Activated CD4-positive, alpha-beta T cell treated with anti-CD3 and anti-CD28 coated beads for 4 hours (primary cell): ENCODE results near the gene MATN1.

Experiments
- DNase-seq, 2 donors: peaks; one replicate each; pipeline ENCODE4 v3.0.0-alpha.2; 2020

MATN1 gene

DNA sequence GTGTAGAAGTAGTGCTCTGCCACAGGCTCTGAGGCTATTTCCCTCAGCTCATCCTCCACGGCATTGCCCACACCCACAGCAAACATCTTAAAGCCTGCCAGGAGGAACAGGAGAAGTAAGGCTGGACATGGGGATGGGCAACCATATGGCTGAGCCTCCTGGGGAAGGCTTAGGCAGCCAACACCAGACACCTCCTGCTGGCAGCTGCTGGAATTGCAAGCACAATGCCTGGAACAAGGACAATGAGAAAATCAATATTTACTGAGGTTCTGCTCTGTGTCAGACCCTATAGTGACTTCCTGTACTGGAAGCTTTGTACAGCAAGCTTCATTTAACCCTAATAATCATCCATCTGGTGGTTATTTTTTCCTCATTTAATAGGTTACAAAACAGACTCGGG lies 8.2 kb downstream of the MATN1 start:
- DNase-seq, result no peak

GRCh38 chr1:30714536-30715090 lies 8.8 kb downstream of the MATN1 start:
- DNase-seq, result no peak

- DNase-seq, result no peak
These were observed 9.4 kb downstream of the MATN1 start for GRCh38 chr1:30714025-30714424.

DNA sequence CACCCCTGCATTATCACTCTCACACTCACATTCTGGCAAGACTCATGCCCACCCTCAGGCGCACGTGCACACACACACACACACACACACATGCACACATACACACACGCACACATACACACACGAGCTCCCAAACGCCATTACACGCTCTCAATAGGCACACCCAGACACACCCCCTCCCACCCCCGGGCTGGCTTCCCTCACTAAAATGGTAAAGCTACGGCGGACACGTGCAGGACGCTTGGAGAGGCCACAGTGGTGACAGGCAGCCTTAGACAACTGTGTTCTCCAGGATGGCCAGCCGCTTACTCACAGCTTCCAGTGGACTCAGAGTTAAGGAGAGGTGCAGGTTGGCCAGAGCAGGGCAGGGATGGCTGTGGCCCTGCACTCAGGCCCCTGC lies 10.1 kb downstream of the MATN1 start:
- DNase-seq, result no peak

GRCh38 chr1:30712583-30712982 lies 10.8 kb downstream of the MATN1 start:
- DNase-seq, result no peak

DNA sequence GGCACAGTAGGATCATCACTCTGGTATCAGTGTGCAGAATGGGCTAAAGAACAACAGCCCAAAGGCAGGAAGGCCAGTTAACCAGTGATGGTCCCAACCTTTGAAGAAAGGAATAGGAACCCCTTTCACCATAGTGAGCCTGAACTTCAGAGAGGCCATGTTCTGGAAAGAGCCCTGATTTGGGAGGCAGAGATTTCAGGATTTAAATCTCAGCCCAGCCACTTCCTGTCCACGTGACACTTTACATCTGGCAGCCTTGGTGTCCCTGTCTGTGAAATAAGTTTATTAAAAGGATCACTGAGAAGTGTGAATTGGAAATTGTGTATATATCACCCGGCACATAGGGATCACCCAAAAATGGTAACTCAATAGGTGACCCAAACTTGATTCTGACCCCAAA lies 13.0 kb downstream of the MATN1 start:
- DNase-seq, result no peak

GRCh38 chr1:30708361-30708728 lies 15.0 kb downstream of the MATN1 start:
- DNase-seq, result no peak

GRCh38 chr1:30707412-30708360 lies 15.7 kb downstream of the MATN1 start:
- peak; percentile 51 to 68 for DNase-seq

DNA sequence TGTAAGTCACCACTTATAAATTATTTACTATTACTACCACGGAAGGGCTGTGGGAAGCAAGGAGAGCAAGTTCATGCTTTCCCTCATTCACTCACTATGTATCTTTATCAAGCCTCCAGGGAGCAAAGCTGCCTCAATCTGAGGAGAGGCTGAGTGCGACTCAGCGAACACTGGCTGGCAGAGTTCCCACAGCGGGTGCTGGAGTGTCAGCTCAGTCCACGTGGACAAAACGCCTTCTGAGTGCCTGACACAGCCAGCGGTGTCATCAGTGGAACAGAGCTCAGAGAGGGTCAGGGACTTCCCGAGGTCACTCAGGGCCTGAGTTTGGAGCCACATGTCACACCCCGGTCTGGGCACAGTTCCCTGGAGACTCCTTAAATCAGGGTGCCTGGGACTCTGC lies 16.9 kb downstream of the MATN1 start:
- no peak for DNase-seq

DNA sequence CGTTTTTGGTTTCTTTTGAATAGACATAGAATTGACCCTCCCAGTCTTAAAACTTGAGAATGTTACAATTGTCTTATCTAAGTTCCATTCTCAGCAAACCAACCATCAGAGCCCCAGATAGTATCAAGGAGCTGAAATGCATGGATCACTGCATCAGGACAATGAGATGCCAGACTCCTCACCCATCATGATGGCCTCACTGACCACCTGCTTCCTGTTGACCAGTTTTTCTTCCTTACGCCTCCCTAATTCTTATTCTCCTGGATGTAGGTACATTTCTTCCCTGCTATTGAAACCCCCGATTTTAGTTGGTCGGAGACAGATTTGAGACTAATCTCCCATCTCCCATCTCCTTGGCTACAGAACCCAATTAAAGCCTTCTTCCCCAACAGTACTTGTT lies 17.7 kb downstream of the MATN1 start:
- no peak for DNase-seq

DNA sequence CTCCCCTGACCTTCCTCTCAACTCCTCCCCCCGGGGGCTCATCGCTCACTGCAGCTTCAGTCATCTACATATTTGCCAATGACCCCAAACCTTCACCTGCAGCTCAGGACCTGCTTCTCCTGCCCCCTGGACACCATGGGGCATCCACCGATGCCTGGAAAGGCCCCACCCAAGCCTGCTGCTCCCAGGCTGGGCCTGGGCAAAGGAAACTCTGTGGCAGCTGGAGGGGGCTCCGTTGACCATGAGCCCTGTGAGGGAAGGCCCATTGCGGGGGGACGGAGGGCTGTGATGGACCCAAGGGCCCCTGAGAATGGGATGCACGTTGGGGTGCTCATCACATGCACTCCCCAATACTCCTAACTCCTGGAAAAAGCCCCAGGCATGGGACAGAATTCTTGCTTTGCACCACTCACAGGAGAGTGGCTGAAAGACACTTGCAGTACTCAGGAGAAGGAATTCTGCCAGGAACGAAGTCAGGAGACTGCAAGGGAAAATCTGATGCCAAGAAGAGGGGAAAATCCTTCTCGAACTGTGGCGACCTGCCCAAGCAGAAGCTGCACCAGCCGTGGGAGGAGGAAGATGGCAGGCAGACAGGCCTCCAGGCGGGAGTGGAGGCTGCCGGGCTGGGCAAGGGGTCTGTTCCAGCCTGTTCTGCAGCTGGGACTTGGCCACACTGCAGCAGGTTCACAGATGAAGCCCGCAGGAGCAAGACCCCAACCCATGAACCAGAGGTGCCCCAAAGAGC lies 18.4 kb downstream of the MATN1 start:
- no peak for DNase-seq

DNA sequence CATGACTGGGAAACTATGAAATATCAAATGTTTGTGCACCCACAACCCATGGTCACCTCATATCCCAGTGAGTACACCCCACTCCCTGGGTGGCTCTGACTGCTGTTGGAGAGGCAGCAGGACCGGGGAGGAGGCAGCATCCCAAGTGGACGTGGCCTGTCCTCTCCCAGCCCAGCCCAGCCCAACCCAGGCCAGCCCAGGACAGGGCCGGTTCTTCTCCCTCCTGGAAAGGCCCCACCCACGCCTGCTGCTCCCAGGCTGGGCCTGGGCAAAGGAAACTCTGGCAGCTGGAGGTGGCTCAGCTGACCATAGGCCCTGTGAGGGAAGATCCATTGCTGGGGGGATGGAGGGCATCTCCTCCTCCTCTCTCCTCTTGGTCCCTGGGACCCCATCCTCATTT lies 19.1 kb downstream of the MATN1 start:
- no peak for DNase-seq

DNA sequence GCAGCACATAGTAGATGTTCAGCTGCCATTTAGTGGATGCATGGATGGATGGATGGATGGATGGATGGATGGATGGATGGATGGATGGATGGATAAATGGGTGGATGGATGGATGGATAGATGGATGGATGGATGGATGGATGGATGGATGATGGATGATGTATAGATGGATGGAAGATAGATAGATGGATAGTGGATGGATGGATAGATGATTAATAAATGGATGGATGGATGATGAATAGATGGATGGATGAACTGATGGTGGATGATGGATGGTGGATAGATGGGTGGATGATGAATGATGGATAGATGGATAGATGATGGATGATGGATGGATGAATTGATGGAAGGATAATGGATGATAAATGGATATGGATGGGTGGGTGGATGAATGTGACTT lies 20.6 kb downstream of the MATN1 start:
- no peak for DNase-seq

DNA sequence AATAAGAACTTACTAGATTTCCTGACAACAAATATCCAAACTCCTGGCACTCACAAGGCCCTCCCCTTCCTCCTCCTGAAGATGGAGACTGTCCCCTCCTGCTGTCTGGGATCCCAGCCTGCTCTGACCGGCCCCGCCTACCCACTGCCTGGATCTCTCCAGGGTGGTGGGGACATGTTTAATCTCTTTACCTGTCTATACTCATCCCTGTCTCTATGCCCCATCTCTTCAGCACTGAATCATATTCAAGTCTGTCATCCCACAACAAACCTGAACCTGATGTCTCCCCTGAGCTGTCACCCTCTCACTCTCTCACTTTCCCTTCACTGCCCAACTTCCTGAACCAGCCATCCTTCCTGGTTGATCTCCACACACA lies 22.1 kb downstream of the MATN1 start:
- DNase-seq, result no peak

DNA sequence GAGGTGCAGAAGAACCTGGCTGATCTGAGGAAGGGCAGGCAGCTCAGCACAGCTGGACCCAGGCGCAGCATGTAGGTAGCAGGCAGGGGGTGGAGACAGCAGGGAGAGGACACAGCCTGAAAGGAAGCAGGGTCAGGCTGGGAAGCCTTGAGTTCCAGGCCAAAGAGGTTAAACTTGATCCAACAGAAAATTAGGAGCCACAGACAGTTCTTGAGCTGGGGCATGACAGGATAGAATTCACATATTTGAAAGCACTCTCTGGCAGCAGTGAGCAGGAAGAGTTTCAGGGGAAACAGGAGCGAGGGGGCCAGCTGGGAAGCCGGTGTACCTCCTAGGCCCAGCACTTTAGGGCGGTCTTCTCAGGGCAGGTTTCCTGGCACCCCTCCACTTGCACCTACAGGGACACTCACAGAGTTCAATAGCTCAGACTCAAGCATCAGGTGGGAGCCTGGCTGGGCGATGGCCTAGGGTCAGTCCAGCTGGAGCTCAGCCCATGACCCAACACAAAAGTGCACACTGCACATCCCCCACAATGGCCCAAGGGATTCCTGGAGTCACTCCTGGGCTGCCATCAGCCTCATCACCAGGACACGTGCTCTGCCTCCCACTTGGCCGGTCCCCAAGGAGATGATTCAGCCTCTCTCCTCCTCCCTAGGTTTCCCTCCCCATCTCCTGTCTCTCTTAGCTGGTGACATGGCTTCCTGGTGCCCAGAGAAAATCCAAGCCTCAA lies 22.7 kb downstream of the MATN1 start:
- no peak for DNase-seq

GRCh38 chr1:30699762-30700161 lies 23.6 kb downstream of the MATN1 start:
- no peak for DNase-seq

DNA sequence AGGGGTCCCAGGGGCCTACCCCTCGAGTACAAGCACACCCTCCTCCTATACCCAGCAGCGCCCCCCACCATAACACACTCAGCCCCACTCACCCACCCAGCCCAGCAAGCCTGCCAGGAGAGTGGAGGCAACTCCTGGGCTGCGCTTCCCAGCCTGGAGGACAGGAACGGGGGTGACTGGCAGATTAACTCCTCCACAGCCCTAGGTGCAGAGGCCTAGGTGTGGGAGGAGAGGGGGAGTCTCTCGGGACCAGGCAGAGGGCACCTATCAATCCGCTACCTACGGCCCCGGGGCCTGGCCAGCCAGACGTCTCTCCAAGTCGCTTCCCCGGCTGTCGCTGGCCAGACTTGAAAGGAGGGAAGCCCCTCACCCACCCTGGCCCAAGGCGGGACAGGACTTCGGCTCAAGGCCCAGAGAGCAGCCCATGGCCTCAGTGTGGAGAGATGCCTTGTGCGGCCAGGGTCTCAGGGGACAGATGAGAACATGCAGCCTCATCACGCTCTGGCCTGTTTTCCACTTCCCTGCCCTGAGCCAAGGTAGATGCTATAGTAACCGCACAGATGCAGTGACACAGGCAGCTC lies 24.9 kb downstream of the MATN1 start:
- no peak for DNase-seq

DNA sequence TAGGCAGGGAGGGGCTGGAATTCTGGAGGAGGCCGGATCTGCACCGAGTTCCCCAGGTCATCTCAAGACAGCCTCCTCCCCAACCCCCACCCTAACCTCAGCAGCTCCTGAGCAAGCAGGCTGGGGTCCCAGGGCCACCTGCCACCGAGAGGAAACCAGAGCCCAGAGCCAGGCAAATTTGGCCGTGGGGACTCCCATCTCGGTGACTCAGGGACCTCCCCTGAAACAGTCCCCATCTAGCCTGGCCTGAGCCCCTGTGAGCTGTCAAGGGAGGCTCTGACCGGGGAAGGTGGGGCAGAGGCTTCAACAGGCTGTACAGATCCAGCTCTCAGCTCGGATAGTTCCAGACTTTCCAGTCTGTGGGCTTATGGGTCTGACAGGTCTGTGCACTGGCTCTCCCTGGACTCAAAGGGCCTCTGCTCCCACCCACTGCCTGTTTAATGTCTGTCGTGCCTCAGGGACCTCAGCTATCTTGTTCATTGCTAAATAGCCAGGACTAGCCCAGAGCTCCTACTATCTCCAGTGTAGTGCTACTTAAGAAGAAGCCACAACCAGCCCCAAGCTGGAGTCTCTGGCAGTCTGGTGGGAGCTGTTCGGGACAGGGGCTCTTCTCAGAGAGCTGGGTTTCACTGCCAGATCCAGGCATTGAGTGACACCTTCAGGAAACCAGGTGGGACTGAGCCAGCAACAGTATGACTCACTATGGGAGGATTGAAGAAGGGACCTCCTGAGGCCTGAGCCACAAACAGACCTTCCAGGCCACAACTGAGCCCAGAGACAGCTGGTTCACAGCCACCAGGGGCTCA lies 25.6 kb downstream of the MATN1 start:
- no peak for DNase-seq

DNA sequence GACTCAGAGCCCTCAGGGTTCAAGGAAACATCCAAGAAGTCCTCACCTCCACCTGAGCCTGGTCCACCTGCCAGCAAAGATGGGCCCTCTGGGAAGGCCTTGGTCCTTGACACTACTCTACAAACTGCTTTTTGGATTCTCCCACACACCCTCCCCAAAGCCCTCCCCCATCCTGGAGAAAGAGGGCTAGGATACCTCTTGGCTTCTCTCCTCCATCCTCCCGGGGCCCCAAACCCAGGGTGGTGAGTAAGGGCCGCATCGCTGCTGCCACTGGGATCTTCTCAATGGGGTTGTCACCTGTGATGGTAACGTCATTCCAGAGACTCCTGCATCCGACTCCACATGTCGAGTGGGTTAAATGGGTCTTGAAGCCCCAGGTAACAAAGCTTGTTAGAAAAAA lies 26.6 kb downstream of the MATN1 start:
- no peak for DNase-seq

DNA sequence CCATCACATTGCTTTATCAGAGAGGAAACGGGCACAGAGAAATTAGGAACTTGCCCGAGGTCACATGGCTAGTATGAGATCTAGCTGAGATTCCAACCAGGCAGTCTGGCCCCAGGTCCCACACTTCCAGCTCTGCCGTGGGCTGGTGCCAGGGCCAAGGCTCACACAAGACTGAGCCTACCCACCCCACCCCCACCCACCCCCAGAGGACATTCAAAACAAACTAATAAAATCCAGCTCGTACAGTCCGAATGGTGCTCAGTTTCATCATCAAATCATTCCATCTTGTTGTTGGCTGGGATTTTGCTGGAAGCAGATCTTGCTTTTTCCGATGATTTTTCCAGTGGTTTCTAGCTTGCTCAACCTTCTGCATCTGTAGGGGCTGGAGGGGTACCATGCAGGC lies 27.9 kb downstream of the MATN1 start:
- DNase-seq, result no peak

DNA sequence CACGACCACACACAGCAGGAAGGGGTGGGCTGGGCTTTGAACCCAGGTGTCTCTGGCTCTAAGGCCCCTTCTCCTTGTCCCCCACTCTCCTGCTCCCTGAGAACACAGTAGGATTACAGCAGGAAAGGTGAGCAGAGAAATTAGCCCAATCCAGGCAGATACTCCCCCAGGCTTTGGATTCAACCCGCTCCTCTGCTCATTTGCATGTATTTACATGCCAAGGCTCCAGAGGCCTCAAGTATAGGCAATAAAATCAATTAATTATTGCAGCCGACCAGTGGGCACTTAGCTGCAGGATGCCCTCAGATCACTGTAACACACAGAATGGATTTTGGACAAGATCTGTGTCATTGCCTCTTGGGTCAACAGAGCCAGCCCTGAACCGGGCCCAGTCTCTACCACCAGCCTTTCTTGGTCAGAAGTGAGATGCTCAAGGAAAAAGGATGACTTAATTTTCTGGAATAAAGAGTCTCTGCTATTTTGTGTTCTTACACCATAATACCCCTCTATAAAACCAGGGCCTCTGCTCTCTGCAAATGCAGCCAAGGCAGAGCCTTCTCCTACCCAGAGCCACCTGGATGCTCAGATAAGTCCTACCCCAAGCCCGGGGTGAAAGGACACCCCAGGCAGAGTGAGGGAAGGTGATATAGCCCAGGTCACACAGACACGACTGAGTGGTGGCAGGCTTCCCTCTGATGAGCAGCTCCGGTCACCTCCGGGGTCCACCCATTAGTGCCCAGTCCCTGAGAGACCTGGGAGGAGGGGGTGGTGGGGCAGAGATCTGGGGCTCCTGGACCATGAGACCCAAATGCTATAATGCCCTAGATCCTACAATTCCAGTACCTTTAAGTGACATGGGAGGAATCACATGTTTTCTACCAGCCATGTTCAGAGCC lies 28.9 kb downstream of the MATN1 start:
- no peak for DNase-seq
